GM12878 (cell line): Measurements from ENCODE around the gene CCL22. TPM values are rescaled to one million over a fixed set of nuclear protein-coding genes. Genes with fewer than 3 reads are reported as not detected.

Experiments used
- ATAC-seq: fragments of 200-7000 bp; cut with Tn5 transposase; 3 replicates; pipeline ENCODE4 v1.9.1; 2020; ENCODE audit warnings: mild to moderate bottlenecking, moderate library complexity
- BruUV-seq: library from RNA; stranded (reverse); fragments of 400-500 nt; replicated peaks from 2 replicates; lab custom pipeline; 2021; lab: Mats Ljungman, UMichigan
- CTCF ChIA-PET: fragments of 300-600 bp; sonication (Branson Sonifier 250); formaldehyde crosslinking; extraction: SDS; loops from one replicate; lab custom pipeline; 2021; ENCODE audit warnings: inconsistent platforms; lab: Yijun Ruan, JAX
- POLR2A ChIA-PET: fragments of 350-600 bp; formaldehyde crosslinking; extraction: SDS; loops from one replicate; lab custom pipeline; 2021; ENCODE audit warnings: inconsistent platforms; lab: Charles Lee
- RAD21 ChIA-PET: fragments of 300-600 bp; sonication (Branson Sonifier 250); formaldehyde crosslinking; loops from one replicate; lab custom pipeline; 2023; ENCODE audit warnings: antibody characterized with exemption; ENCODE audit not compliant: unreplicated experiment; lab: Charles Lee
- SMC1A ChIA-PET: fragments of 300-600 bp; sonication (Branson Sonifier 250); formaldehyde crosslinking; loops from one replicate; lab custom pipeline; 2023; ENCODE audit not compliant: unreplicated experiment, uncharacterized antibody; lab: Charles Lee
- DNase-seq: peaks from one replicate; pipeline ENCODE4 v3.0.0-alpha.2; 2011; ENCODE audit warnings: low read depth, low spot score
- FAIRE-seq: peaks from 3 replicates; lab custom pipeline; 2011; peaks lifted over from hg19 to GRCh38; lab: Jason Lieb, UNC
- H2AFZ ChIP-seq: 2 replicates; pipeline ENCODE4 v1.6.0; 2011; ENCODE audit warnings: low read depth, low read length, control low read depth; ENCODE audit not compliant: control insufficient read depth
- H3K27ac ChIP-seq: 2 replicates; pipeline ENCODE4 v1.5.1; 2011; ENCODE audit warnings: control low read depth; ENCODE audit not compliant: control insufficient read depth, insufficient read depth
- H3K27me3 ChIP-seq, 2 experiments: replicated peaks in 1 of 2; 2 replicates each; pipeline versions ENCODE4 v1.6.0 to v1.6.1; 2011; ENCODE audit warnings: low read length in 1 of 2; ENCODE audit not compliant: control insufficient read depth in 2 of 2, insufficient read depth in 2 of 2
- H3K36me3 ChIP-seq, 2 experiments: 2 replicates each; pipeline ENCODE4 v1.5.1; 2011; ENCODE audit warnings: low read length in 1 of 2; ENCODE audit not compliant: control insufficient read depth in 2 of 2, insufficient read depth in 2 of 2
- H3K4me1 ChIP-seq: 2 replicates; pipeline ENCODE4 v1.6.1; 2011; ENCODE audit warnings: mild to moderate bottlenecking, low read length, moderate library complexity, mixed read lengths; ENCODE audit not compliant: control insufficient read depth, insufficient read depth
- H3K4me2 ChIP-seq: 2 replicates; pipeline ENCODE4 v1.6.0; 2011; ENCODE audit warnings: control low read depth; ENCODE audit not compliant: control insufficient read depth, insufficient read depth
- H3K4me3 ChIP-seq: fragments of 200-600 bp; sonication (generic); 2 replicates; pipeline ENCODE4 v1.5.1; 2016
- H3K79me2 ChIP-seq: 2 replicates; pipeline ENCODE4 v1.6.0; 2011; ENCODE audit warnings: low read length; ENCODE audit not compliant: control insufficient read depth, insufficient read depth
- H3K9ac ChIP-seq: 2 replicates; pipeline ENCODE4 v1.8.0; 2011; ENCODE audit warnings: low read length, control low read depth, mixed read lengths; ENCODE audit not compliant: control insufficient read depth, insufficient read depth
- H3K9me3 ChIP-seq: replicated peaks from 3 replicates; pipeline ENCODE4 v1.5.1; 2011; ENCODE audit warnings: mild to moderate bottlenecking, low read length; ENCODE audit not compliant: control insufficient read depth, insufficient read depth
- H4K20me1 ChIP-seq: 2 replicates; pipeline ENCODE4 v1.6.0; 2011; ENCODE audit not compliant: control insufficient read depth, insufficient read depth
- ATF7 ChIP-seq: fragments of 450-650 bp; IDR thresholded peaks from 2 replicates; pipeline ENCODE4 v1.6.1; 2016; ENCODE audit warnings: low read depth, mild to moderate bottlenecking
- CREB1 ChIP-seq: IDR thresholded peaks from 2 replicates; pipeline ENCODE4 v1.6.1; 2012; ENCODE audit warnings: low read depth, mild to moderate bottlenecking, inconsistent platforms
- EZH2 ChIP-seq: IDR thresholded peaks from 2 replicates; pipeline ENCODE4 v1.6.1; 2012; ENCODE audit warnings: low read depth, mild to moderate bottlenecking, control low read depth, inconsistent platforms, low read length, borderline replicate concordance; ENCODE audit not compliant: control insufficient read depth
- KDM1A ChIP-seq: fragments of 200-600 bp; sonication (generic); IDR thresholded peaks from 2 replicates; pipeline ENCODE4 v1.6.1; 2016; ENCODE audit warnings: borderline replicate concordance
- MEF2B ChIP-seq: fragments of 450-650 bp; IDR thresholded peaks from 2 replicates; pipeline ENCODE4 v1.6.1; 2018; ENCODE audit warnings: mild to moderate bottlenecking, moderate library complexity; ENCODE audit not compliant: partially characterized antibody, poor library complexity, severe bottlenecking
- NBN ChIP-seq: fragments of 450-650 bp; IDR thresholded peaks from 2 replicates; pipeline ENCODE4 v1.6.1; 2016
- NFYB ChIP-seq: IDR thresholded peaks from 2 replicates; pipeline ENCODE4 v1.6.1; 2011; ENCODE audit warnings: low read depth, mild to moderate bottlenecking, low read length, improper control_type of control experiment, moderate library complexity; ENCODE audit not compliant: insufficient read depth
- NR2C1 ChIP-seq: fragments of 450-650 bp; IDR thresholded peaks from 2 replicates; pipeline ENCODE4 v1.6.1; 2017; ENCODE audit warnings: antibody characterized with exemption, mild to moderate bottlenecking, moderate library complexity
- RFX5 ChIP-seq: IDR thresholded peaks from 2 replicates; pipeline ENCODE4 v1.6.1; 2011; ENCODE audit warnings: low read depth, low read length, improper control_type of control experiment
- SP1 ChIP-seq: IDR thresholded peaks from one replicate; pipeline ENCODE4 v1.6.1; 2011; ENCODE audit warnings: low read depth, low read length
- SREBF1 ChIP-seq: IDR thresholded peaks from 2 replicates; pipeline ENCODE4 v1.6.1; 2012; ENCODE audit warnings: mild to moderate bottlenecking, low read length
- SUZ12 ChIP-seq: fragments of 200-600 bp; sonication (generic); IDR thresholded peaks from one replicate; pipeline ENCODE4 v1.6.1; 2018; ENCODE audit warnings: antibody characterized with exemption, mild to moderate bottlenecking; ENCODE audit not compliant: unreplicated experiment
- ZNF207 ChIP-seq: fragments of 450-650 bp; IDR thresholded peaks from 2 replicates; pipeline ENCODE4 v1.6.1; 2014; ENCODE audit warnings: antibody characterized with exemption, mild to moderate bottlenecking, borderline replicate concordance
- WGBS: methylation state at CpG from one replicate; pipeline ENCODE4 v1.1.6; 2016; ENCODE audit warnings: low lambda C conversion rate; ENCODE audit not compliant: insufficient replicate concordance, insufficient coverage; ENCODE audit errors: missing lambda C conversion rate; 5-methylcytosine and 5-hydroxymethylcytosine counted together
- in situ Hi-C: fragments of 300-500 bp; cut with MboI; formaldehyde crosslinking; loops from 9 replicates; pipeline ENCODE4 v1.14.3; 2018; ENCODE audit warnings: mixed read lengths
- intact Hi-C: fragments of 100-400 bp; cut with micrococcal nuclease; formaldehyde crosslinking; loops from one replicate; pipeline ENCODE4 v1.14.2; 2022; ENCODE audit not compliant: unreplicated experiment
- polyA plus RNA-seq, 11 experiments: library from polyadenylated mRNA; depleted of rRNA in 4 of 11; unstranded in 6 of 11; stranded (reverse) in 5 of 11; fragments of >200 nt; fragmentation: Nextera tagmentation in 4 of 11; fragmentation: Illumina TruSeq in 1 of 11; extraction: Ambion mirVana in 4 of 11; extraction: Trizol in 1 of 11; gene quantifications; 1 replicate in 1 of 11; 2 replicates in 10 of 11; pipeline versions ENCODE4 v1.2.1 to v1.2.3, GENCODE V29; 2011 to 2016; ENCODE audit warnings: inconsistent platforms in 2 of 11, missing spikeins in 2 of 11, low read depth in 1 of 11
- total RNA-seq, 4 experiments: library from RNA; depleted of rRNA in 3 of 4; stranded (reverse); fragments of >200 nt in 3 of 4; fragmentation: Illumina TruSeq in 1 of 4; extraction: Trizol in 1 of 4; gene quantifications; 2 replicates each; pipeline versions ENCODE4 v1.2.1 to v1.2.3, GENCODE V29; 2013 to 2021
- TF ChIP-seq, protein P1 (sequence below): IDR thresholded peaks from 2 replicates; pipeline ENCODE4 v1.6.1; 2012; ENCODE audit warnings: low read depth, low read length, improper control_type of control experiment
- TF ChIP-seq, protein P2 (sequence below): fragments of 450-650 bp; conservative IDR thresholded peaks from 2 replicates; pipeline ENCODE4 v1.6.1; 2017; ENCODE audit warnings: mild to moderate bottlenecking, moderate library complexity
- TF ChIP-seq, protein P3 (sequence below): fragments of 450-650 bp; IDR thresholded peaks from 2 replicates; pipeline ENCODE4 v1.6.1; 2017; ENCODE audit warnings: low read depth, mild to moderate bottlenecking, moderate library complexity
- TF ChIP-seq, protein P4 (sequence below): fragments of 150-350 bp; IDR thresholded peaks from 2 replicates; pipeline ENCODE4 v1.6.1; 2014; ENCODE audit warnings: mild to moderate bottlenecking, low read depth, low read length

Gene CCL22
- total and polyA plus RNA-seq, 10 of the 15 experiments (the other 5 are each of a cell fraction or from before 2014, with no cell fraction given), result 38.0 to 704 (median 349) TPM

DNA sequence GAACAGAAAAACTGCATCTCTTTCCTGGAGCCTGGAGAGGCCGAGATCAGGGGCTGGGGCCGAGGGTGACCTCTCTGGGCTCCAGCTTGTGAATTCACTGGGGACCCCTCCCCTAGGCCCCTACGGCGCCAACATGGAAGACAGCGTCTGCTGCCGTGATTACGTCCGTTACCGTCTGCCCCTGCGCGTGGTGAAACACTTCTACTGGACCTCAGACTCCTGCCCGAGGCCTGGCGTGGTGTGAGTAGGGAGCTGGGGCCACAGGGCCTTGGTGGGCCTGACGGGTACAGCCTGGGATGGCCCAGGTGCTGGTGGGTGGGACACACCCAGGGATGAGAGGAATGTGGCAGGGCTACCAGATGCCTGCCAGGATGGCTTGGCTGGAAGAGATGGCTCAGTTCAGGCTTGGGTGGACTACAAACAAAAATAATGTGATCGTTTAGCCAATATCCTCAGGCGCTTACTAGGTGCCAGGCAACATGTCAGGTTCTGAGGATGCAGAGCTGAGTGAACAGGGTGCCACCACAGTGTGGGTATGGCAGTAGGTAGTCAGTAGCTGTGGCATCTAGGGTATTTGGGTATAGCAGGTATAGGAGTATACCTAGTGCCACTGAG, 1.8 kb downstream of the CCL22 start (continued):
- TF ChIP-seq, protein P1, sequence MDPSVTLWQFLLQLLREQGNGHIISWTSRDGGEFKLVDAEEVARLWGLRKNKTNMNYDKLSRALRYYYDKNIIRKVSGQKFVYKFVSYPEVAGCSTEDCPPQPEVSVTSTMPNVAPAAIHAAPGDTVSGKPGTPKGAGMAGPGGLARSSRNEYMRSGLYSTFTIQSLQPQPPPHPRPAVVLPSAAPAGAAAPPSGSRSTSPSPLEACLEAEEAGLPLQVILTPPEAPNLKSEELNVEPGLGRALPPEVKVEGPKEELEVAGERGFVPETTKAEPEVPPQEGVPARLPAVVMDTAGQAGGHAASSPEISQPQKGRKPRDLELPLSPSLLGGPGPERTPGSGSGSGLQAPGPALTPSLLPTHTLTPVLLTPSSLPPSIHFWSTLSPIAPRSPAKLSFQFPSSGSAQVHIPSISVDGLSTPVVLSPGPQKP, result no peak
- TF ChIP-seq ZNF207, result no peak
- no peak for TF ChIP-seq KDM1A
- TF ChIP-seq SP1, result no peak
- TF ChIP-seq RFX5, result no peak
- TF ChIP-seq MEF2B, result no peak
- TF ChIP-seq, protein P2, sequence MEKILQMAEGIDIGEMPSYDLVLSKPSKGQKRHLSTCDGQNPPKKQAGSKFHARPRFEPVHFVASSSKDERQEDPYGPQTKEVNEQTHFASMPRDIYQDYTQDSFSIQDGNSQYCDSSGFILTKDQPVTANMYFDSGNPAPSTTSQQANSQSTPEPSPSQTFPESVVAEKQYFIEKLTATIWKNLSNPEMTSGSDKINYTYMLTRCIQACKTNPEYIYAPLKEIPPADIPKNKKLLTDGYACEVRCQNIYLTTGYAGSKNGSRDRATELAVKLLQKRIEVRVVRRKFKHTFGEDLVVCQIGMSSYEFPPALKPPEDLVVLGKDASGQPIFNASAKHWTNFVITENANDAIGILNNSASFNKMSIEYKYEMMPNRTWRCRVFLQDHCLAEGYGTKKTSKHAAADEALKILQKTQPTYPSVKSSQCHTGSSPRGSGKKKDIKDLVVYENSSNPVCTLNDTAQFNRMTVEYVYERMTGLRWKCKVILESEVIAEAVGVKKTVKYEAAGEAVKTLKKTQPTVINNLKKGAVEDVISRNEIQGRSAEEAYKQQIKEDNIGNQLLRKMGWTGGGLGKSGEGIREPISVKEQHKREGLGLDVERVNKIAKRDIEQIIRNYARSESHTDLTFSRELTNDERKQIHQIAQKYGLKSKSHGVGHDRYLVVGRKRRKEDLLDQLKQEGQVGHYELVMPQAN, result no peak
- TF ChIP-seq NR2C1, result no peak

DNA sequence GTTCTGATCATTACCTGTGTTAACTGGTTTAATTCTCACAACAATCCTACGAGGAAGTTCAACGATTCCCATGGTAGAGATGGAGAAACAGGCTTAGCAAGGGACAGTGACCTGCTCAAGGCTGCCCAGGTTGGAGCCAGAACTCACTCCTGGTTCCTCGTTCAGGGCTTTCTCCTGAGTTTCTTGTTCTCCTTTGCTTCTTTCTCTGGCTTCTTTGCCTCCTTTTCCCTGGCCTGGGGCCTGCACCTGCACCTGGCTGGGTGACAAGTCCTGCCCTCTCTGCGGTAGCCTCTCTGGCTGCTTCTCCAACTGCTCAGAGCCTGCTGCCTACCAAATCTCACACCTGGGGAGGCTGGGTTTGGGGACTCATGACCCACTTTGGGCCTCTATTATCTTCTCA, 2.8 kb downstream of the CCL22 start:
- no peak overlapping the region for H3K9ac ChIP-seq
- no peaks in the 10 kb centered on the region for H4K20me1 ChIP-seq
- no peaks in the 10 kb centered on the region; a peak in 1 of 4 replicates for H3K36me3 ChIP-seq
- H3K4me1 ChIP-seq, result peaks cover 23% of the 10 kb centered on the region
- ChIA-PET SMC1A (interaction anchor here (0.8 to 4.2 kb wide), 7 partner anchors 11 to 59 kb away, joined by 3 to 26 read pairs (median 4); partner anchors contain the start of gene CX3CL1), RAD21 (interaction anchor here (1.1 to 4.8 kb wide), 3 partner anchors 18 to 59 kb away, joined by 3 to 29 read pairs (median 3); no protein-coding TSS in a partner anchor), CTCF (interaction anchor here (0.6 to 3.6 kb wide), 6 partner anchors 9 to 583 kb away, joined by 3 to 15 read pairs (median 4); no protein-coding TSS in a partner anchor), POLR2A (interaction anchor here (0.5 to 2.2 kb wide), 7 partner anchors 9 to 251 kb away, joined by 3 to 18 read pairs (median 3); partner anchors contain the start of gene CX3CL1)
- in situ Hi-C loops (no loop called here), intact Hi-C loops (no loop called here)
- H2AFZ ChIP-seq, result no peak overlapping the region
- no peak overlapping the region for H3K27ac ChIP-seq
- H3K9me3 ChIP-seq, result no peaks in the 10 kb centered on the region
- FAIRE-seq (no peak), ATAC-seq (no peak), DNase-seq (no peak)
- no TSS peak for BruUV-seq
- no peak overlapping the region for H3K4me2 ChIP-seq
- no peaks in the 10 kb centered on the region for H3K27me3 ChIP-seq
- 70% methylated on average over 4 of the region's 4 CpGs for WGBS
- 0 out of 2 replicates have a peak overlapping the region, but pooled peaks have one; percentile 22 for H3K4me3 ChIP-seq
- no peaks in the 10 kb centered on the region for H3K79me2 ChIP-seq
- TF ChIP-seq, protein P3, sequence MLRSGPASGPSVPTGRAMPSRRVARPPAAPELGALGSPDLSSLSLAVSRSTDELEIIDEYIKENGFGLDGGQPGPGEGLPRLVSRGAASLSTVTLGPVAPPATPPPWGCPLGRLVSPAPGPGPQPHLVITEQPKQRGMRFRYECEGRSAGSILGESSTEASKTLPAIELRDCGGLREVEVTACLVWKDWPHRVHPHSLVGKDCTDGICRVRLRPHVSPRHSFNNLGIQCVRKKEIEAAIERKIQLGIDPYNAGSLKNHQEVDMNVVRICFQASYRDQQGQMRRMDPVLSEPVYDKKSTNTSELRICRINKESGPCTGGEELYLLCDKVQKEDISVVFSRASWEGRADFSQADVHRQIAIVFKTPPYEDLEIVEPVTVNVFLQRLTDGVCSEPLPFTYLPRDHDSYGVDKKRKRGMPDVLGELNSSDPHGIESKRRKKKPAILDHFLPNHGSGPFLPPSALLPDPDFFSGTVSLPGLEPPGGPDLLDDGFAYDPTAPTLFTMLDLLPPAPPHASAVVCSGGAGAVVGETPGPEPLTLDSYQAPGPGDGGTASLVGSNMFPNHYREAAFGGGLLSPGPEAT, result no peak
- no peak for TF ChIP-seq ATF7
- no peak for TF ChIP-seq EZH2
- no peak for TF ChIP-seq CREB1
- no peak for TF ChIP-seq NBN
- TF ChIP-seq, protein P4, sequence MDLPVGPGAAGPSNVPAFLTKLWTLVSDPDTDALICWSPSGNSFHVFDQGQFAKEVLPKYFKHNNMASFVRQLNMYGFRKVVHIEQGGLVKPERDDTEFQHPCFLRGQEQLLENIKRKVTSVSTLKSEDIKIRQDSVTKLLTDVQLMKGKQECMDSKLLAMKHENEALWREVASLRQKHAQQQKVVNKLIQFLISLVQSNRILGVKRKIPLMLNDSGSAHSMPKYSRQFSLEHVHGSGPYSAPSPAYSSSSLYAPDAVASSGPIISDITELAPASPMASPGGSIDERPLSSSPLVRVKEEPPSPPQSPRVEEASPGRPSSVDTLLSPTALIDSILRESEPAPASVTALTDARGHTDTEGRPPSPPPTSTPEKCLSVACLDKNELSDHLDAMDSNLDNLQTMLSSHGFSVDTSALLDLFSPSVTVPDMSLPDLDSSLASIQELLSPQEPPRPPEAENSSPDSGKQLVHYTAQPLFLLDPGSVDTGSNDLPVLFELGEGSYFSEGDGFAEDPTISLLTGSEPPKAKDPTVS, result no peak
- TF ChIP-seq SUZ12, result no peak
- TF ChIP-seq NFYB, result no peak
- no peak for TF ChIP-seq SREBF1
